Astrocyte (in vitro differentiated cells and primary cell): Measurements from ENCODE around the gene RFX7. TPM values are rescaled to one million over a fixed set of nuclear protein-coding genes. Genes with fewer than 3 reads are reported as not detected.

Experiments used
- DNase-seq: peaks from one replicate; pipeline ENCODE4 v3.0.0-alpha.2; 2010; ENCODE audit warnings: low read depth
- FAIRE-seq: peaks from 2 replicates; lab custom pipeline; 2011; peaks lifted over from hg19 to GRCh38; lab: Jason Lieb, UNC
- H2AFZ ChIP-seq: 2 replicates; pipeline ENCODE4 v1.6.0; 2012; ENCODE audit warnings: low read depth, low read length, inconsistent platforms
- H3K27ac ChIP-seq: 2 replicates; pipeline ENCODE4 v1.5.1; 2011; ENCODE audit warnings: low read depth, low read length, inconsistent platforms
- H3K27me3 ChIP-seq: 2 replicates; pipeline ENCODE4 v1.6.0; 2011; ENCODE audit warnings: low read length, inconsistent platforms; ENCODE audit not compliant: insufficient read depth
- H3K36me3 ChIP-seq: 2 replicates; pipeline ENCODE4 v1.5.1; 2011; ENCODE audit warnings: low read length, inconsistent platforms; ENCODE audit not compliant: insufficient read depth
- H3K4me1 ChIP-seq: 2 replicates; pipeline ENCODE4 v1.5.1; 2011; ENCODE audit warnings: low read length, inconsistent platforms; ENCODE audit not compliant: insufficient read depth
- H3K4me2 ChIP-seq: 2 replicates; pipeline ENCODE4 v1.6.0; 2012; ENCODE audit warnings: low read length, inconsistent platforms
- H3K4me3 ChIP-seq: 2 replicates; pipeline ENCODE4 v1.5.1; 2011; ENCODE audit warnings: low read depth, mild to moderate bottlenecking, low read length, inconsistent platforms; ENCODE audit not compliant: insufficient read depth
- H3K79me2 ChIP-seq: 2 replicates; pipeline ENCODE4 v1.6.0; 2012; ENCODE audit warnings: mild to moderate bottlenecking, low read length, inconsistent platforms; ENCODE audit not compliant: insufficient read depth
- H3K9ac ChIP-seq: 2 replicates; pipeline ENCODE4 v1.6.0; 2012; ENCODE audit warnings: mild to moderate bottlenecking, low read length, inconsistent platforms
- H3K9me3 ChIP-seq: 2 replicates; pipeline ENCODE4 v1.5.1; 2012; ENCODE audit warnings: low read depth, mild to moderate bottlenecking, low read length, inconsistent platforms; ENCODE audit not compliant: insufficient read depth
- H4K20me1 ChIP-seq: 2 replicates; pipeline ENCODE4 v1.6.0; 2012; ENCODE audit warnings: low read length, inconsistent platforms; ENCODE audit not compliant: insufficient read depth
- H3K27ac Mint-ChIP-seq: one replicate; pipeline ENCODE4 v1.8.0; 2021; ENCODE audit warnings: mild to moderate bottlenecking, mixed read lengths; ENCODE audit not compliant: unreplicated experiment
- H3K27me3 Mint-ChIP-seq: one replicate; pipeline ENCODE4 v1.8.0; 2021; ENCODE audit warnings: low read depth, mixed read lengths; ENCODE audit not compliant: unreplicated experiment
- H3K36me3 Mint-ChIP-seq: one replicate; pipeline ENCODE4 v1.8.0; 2021; ENCODE audit warnings: low read depth, mixed read lengths; ENCODE audit not compliant: unreplicated experiment
- H3K4me1 Mint-ChIP-seq: one replicate; pipeline ENCODE4 v1.8.0; 2021; ENCODE audit warnings: low read depth, mixed read lengths; ENCODE audit not compliant: unreplicated experiment
- H3K4me3 Mint-ChIP-seq: one replicate; pipeline ENCODE4 v1.8.0; 2021; ENCODE audit warnings: mild to moderate bottlenecking, moderate library complexity, mixed read lengths; ENCODE audit not compliant: unreplicated experiment
- H3K9me3 Mint-ChIP-seq: one replicate; pipeline ENCODE4 v1.8.0; 2021; ENCODE audit warnings: mild to moderate bottlenecking, mixed read lengths; ENCODE audit not compliant: unreplicated experiment
- CTCF ChIP-seq: IDR thresholded peaks from 2 replicates; pipeline ENCODE4 v1.5.1; 2011; ENCODE audit warnings: low read depth, mild to moderate bottlenecking, inconsistent platforms, low read length, moderate library complexity; ENCODE audit not compliant: insufficient read depth
- EZH2 ChIP-seq: IDR thresholded peaks from 2 replicates; pipeline ENCODE4 v1.6.1; 2012; ENCODE audit warnings: mild to moderate bottlenecking, low read length, inconsistent platforms; ENCODE audit not compliant: insufficient read depth
- total RNA-seq: library from RNA; stranded (reverse); gene quantifications from 2 replicates; pipeline ENCODE4 v1.2.1, GENCODE V29; 2021

Gene RFX7
- total RNA-seq, 1 donor from 2014 or later: 46.3 TPM

- Histone ChIP-seq H3K9me3 (no peaks in the 10 kb centered on the region), H3K79me2 (no peaks in the 10 kb centered on the region), H3K4me2 (no peak overlapping the region), H3K4me1 (no peaks in the 10 kb centered on the region), H2AFZ (no peak overlapping the region), H3K9ac (no peak overlapping the region), H3K27me3 (no peaks in the 10 kb centered on the region), H3K4me3 (no peak overlapping the region), H3K36me3 (no peaks in the 10 kb centered on the region), H3K27ac (no peak overlapping the region), H4K20me1 (no peaks in the 10 kb centered on the region)
- Mint-ChIP-seq H3K27me3 (no peaks in the 10 kb centered on the region), H3K4me1 (peaks cover 7% of the 10 kb centered on the region), H3K36me3 (no peaks in the 10 kb centered on the region), H3K4me3 (no peak overlapping the region), H3K9me3 (no peaks in the 10 kb centered on the region), H3K27ac (no peak overlapping the region)
- FAIRE-seq (no peak), DNase-seq (no peak)
- no peak for TF ChIP-seq CTCF
- no peak for TF ChIP-seq EZH2
Observed at GRCh38 chr15:56058986-56059385, 184.7 kb downstream of the RFX7 start.

GRCh38 chr15:56056626-56057025 is 187.1 kb downstream of the RFX7 start:
- TF ChIP-seq EZH2: no peak
- TF ChIP-seq CTCF: no peak
- FAIRE-seq (no peak), DNase-seq (no peak)
- Mint-ChIP-seq H3K4me1 (peaks cover 12% of the 10 kb centered on the region), H3K27ac (no peak overlapping the region), H3K36me3 (no peaks in the 10 kb centered on the region), H3K4me3 (no peak overlapping the region), H3K27me3 (no peaks in the 10 kb centered on the region), H3K9me3 (no peaks in the 10 kb centered on the region)
- no peak overlapping the region for H3K4me3 ChIP-seq
- no peaks in the 10 kb centered on the region for H3K27me3 ChIP-seq
- no peak overlapping the region for H2AFZ ChIP-seq
- H3K9me3 ChIP-seq: no peaks in the 10 kb centered on the region
- no peaks in the 10 kb centered on the region for H3K79me2 ChIP-seq
- no peaks in the 10 kb centered on the region for H4K20me1 ChIP-seq
- H3K4me1 ChIP-seq: no peaks in the 10 kb centered on the region
- no peak overlapping the region for H3K27ac ChIP-seq
- no peak overlapping the region for H3K9ac ChIP-seq
- no peaks in the 10 kb centered on the region for H3K36me3 ChIP-seq
- no peak overlapping the region for H3K4me2 ChIP-seq

GRCh38 chr15:56053046-56053400 is 190.7 kb downstream of the RFX7 start:
- no peak for FAIRE-seq
- no peaks in the 10 kb centered on the region for H3K4me1 ChIP-seq
- Mint-ChIP-seq H3K27ac (no peak overlapping the region), H3K4me1 (peaks cover 18% of the 10 kb centered on the region), H3K4me3 (no peak overlapping the region), H3K36me3 (no peaks in the 10 kb centered on the region), H3K27me3 (no peaks in the 10 kb centered on the region), H3K9me3 (no peaks in the 10 kb centered on the region)
- no peaks in the 10 kb centered on the region for H4K20me1 ChIP-seq
- no peaks in the 10 kb centered on the region for H3K79me2 ChIP-seq
- no peak overlapping the region for H2AFZ ChIP-seq
- H3K9ac ChIP-seq: no peak overlapping the region
- no peak overlapping the region for H3K4me3 ChIP-seq
- H3K36me3 ChIP-seq: no peaks in the 10 kb centered on the region
- H3K27me3 ChIP-seq: no peaks in the 10 kb centered on the region
- H3K9me3 ChIP-seq: no peaks in the 10 kb centered on the region
- H3K4me2 ChIP-seq: no peak overlapping the region
- H3K27ac ChIP-seq: no peak overlapping the region
- TF ChIP-seq CTCF (no peak), EZH2 (no peak)
- no peak for DNase-seq
